IPS DF 4.7 (cell line): ENCODE measurements around the gene EIF5A.
"Not testable (repeated sequence)": the region's sequence is repeated elsewhere in the genome, so short reads cannot be mapped to it uniquely, and the experiment has no call there.

Experiments used
- DNase-seq: peaks from one replicate; pipeline ENCODE4 v3.0.0-alpha.2; 2013; ENCODE audit warnings: low spot score; ENCODE audit errors: extremely low read depth

Gene EIF5A

DNA sequence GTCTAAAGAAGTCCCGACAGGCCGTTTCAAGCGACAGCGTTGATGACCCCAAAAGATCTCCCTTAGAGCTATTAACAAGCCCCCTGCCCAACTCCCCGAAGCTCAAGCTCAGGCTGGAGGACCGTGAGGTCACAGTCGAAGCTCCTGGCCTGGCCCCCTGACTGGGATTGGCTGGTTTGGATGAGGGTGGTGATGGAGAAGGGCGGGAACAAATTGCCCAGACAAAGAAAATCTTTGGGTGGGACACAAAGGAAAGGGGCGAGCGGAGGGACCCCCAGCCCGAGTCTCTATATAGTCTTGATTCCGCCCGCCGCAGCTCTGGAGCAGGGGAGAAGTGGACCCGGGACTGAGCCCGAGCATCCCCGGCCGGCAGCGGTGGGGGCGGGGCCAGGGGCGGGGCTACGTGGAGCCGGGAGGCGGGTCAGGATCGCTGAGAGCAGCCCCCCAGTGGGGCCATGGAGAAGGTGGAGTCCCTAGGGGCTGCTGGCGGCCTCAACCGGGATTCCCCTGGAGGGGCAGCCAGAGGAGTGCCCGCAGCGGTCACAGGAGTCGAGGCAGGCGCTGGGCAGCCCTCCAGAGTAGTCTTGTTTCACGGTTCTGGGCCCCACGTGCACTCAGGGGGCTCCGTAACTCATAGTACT is 22.7 kb downstream of the EIF5A start:
- DNase-seq, result no peak

DNA sequence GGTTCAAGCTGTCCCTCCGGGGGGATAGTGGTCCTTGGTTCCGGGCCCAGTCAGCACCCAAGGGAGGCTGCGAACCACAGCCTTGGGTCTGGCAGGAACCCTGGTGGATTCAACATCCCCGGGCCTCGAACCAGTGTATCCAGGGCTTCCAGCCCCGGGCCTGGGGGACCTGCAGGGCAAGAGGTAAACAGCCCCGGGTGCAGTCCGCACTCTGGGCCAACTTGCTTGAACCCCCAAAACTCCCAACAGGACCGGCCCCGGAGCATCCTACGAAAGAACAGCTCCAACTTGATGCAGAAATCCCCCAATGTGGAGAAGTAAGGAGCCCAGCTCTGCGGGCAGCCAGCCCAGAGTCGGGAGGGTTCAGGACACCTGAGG is 23.2 kb downstream of the EIF5A start:
- no peak for DNase-seq

DNA sequence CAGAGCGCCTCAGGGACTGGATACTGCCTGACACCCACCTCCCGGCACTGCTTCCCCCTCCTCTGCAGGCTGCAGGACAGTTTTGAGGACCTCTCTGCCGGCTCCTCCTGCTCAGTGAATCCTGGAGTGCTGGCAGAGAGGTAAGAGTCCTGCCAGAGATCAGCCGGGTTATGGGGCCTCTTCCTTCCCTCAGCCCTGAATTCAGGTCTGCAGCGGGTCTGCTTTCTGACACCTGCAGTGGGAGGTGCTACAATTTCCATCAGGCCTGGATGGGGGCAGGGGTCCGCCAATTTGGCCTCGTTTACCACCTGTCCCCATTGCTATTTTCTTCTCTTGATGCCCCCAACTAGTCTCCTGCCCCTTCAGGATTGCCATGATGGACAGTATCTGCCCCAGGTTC is 24.7 kb downstream of the EIF5A start:
- DNase-seq, result no peak

DNA sequence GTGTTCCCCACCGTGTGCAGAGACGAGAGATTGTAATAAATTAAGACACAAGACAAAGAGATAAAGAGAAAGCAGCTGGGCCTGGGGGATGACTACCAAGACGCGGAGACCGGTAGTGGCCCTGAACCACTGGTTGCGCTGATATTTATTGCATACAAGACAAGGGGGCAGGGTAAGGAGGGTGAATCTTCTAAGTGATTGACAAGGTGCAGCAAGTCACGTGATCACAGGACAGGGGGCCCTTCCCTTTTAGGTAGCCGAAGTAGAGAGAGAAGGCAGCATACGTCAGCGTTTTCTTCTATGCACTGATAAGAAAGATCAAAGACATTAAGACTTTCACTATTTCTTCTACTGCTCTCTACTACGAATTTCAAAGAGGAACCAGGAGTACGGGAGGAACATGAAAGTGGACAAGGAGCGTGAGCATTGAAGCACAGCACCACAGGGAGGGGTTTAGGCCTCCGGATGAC is 25.2 kb downstream of the EIF5A start:
- not testable (repeated sequence) for DNase-seq

DNA sequence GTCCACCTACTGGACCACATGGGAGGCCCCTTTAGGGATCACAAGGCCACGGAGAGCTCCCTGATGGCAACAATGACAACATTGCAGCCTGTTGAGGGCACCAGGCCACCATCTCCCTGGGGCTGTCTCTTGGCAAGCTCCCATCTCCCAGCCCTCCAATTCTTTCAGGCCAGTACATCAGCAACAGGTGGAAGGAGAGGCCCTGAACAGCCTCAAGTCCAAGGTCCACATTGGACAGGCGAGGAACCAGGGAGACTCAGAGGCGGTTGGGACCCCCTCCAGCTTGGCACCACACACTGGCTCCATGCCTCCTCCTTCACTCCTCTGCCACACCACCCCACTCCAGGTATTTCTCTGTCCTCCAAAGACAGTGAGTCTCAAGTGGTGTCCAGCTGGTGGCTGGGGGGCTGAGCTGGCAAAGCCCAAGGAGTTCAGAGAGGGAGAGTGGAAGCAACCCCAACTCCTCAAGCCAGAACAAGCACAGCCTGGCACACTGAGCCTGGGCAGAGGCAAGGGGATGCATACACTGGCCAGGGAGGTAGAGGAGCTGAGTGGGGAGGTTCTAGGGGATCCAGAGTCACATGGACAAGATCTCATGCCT is 27.6 kb downstream of the EIF5A start:
- DNase-seq, result no peak

DNA sequence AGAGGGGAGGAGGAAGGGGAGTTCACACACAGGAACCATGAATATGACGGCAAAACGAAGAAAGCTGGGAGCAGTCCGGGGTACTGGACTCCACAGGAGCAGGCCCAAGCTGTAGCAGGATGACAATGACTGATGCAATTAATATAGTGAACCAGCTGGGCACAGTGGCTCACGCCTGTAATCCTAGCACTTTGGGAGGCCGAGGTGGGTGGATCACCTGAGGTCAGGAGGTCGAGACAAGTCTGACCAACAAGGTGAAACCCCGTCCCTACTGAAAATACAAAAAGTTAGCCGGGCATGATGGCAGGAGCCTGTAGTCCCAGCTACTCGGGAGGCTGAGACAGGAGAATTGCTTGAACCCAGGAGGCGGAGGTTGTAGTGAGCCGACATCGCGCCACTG is 28.3 kb downstream of the EIF5A start:
- not testable (repeated sequence) for DNase-seq

DNA sequence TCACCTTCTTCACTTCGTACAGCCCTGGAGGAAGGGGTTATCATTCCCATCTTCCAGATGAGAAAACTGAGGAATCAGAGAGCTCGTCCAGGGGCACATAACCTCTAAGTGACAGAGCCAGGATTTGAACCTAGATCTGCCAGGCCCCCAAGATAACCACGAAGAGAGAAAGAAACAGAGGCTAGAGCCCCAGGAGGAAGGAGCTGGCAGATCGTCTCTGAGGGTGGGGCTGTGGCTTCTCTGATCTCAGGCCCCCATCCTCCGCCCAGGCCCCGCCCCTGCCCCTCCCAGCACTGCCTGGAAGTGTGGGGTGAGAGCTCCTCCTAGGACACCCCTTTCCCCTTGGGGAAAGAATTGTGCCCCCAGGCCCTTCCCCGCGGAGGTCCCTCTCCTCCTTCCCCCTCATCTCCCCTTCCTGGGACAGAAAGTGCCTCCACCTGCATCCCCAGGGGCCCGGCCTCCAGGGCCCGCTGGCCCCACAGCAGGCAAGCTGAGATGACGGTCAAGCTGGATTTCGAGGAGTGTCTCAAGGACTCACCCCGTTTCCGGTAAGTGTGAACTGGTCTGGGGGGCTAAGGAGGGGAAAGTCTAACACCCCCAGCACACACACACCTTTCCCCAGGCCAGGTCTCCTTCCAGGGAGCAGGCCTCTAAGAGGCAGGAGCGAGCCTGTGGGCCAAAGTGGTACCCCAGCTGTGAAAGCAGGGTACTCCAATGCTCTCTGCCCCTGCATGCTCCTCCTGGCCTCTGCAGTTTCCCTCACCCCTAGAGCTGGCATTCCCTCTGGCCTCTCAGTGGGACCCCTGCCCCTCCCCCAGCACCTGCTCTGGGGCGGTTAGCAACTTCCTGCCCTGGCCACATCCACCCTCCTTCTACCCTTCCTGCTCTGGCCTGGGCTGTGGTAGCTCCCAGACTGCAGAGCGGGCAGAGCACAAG is 29.1 kb downstream of the EIF5A start, which contains the start of gene ACAP1:
Gene ACAP1, plus strand, starts transcription at position 290 of the 936 bp plus-strand sequence. Its CDS starts 206 bp downstream, at position 496.
- DNase-seq, result no peak

DNA sequence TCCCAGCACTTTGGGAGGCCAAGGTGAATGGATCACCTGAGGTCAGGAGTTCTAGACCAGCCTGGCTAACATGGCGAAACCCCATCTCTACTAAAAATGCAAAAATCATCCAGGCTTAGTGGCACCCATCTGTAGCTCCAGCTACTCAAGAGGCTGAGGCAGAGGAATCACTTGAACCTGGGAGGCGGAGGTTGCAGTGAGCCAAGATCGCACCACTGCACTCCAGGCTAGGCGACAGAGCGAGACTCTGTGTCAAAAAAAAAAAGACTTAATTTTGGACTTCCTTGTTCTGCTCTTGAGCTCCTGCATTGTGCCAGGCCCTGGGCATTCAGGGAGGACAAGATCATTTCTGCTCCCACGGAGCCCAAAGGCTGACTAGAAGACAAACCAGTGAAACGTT is 30.2 kb downstream of the EIF5A start:
- not testable (repeated sequence) for DNase-seq

DNA sequence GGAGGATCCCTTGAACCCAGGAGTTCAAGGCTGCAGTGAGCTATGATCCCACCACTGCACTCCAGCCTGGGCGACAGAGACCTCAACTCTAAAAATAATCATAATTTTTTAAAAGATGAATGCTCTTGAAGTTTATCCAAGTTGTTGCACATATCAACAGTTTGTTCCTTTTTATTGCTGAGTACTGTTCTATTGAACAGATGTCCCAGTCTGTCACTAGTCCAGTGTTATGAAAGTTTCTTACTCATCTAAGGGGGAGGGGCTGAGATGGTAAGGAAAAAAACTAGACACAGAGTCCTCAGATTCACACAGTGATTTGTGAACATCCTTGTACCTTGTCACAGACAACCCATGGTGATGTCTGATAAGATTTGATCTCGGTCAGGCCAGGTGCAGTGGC is 32.8 kb downstream of the EIF5A start:
- DNase-seq, result no peak

DNA sequence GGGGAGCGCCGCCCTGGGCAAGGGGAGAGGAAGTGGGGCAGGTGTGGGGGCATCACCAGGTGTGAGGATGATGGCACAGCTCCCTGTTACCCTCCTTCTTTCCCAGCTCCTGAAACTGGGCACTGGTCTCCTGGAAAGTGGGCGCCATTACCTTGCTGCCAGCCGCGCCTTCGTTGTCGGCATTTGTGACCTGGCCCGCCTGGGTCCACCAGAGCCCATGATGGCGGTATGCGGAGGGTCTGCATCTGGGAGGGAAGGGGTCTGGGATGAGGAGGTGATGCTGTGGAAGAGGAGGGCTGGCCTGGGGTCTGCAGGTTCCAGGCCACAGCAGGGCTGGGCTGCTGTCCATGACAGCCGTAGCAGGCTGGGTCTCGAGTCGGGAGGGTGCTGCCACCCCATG is 34.4 kb downstream of the EIF5A start:
- DNase-seq, result no peak

DNA sequence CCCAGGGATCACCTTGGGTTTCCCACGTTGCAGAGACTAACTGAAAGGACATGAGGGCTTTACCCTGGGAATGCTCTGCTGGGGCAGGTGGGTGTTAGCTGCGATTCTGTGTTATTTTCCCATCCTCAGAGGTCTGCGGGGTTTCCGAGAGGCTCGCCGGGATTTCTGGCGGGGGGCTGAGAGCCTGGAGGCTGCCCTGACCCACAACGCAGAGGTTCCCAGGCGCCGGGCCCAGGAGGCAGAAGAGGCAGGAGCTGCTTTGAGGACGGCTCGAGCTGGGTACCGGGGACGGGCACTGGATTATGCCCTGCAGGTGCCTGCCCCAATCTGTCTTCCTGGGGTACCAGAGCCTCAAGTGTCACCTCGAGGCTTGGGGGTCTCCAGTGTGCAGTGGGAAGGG is 35.8 kb downstream of the EIF5A start:
- no peak for DNase-seq

DNA sequence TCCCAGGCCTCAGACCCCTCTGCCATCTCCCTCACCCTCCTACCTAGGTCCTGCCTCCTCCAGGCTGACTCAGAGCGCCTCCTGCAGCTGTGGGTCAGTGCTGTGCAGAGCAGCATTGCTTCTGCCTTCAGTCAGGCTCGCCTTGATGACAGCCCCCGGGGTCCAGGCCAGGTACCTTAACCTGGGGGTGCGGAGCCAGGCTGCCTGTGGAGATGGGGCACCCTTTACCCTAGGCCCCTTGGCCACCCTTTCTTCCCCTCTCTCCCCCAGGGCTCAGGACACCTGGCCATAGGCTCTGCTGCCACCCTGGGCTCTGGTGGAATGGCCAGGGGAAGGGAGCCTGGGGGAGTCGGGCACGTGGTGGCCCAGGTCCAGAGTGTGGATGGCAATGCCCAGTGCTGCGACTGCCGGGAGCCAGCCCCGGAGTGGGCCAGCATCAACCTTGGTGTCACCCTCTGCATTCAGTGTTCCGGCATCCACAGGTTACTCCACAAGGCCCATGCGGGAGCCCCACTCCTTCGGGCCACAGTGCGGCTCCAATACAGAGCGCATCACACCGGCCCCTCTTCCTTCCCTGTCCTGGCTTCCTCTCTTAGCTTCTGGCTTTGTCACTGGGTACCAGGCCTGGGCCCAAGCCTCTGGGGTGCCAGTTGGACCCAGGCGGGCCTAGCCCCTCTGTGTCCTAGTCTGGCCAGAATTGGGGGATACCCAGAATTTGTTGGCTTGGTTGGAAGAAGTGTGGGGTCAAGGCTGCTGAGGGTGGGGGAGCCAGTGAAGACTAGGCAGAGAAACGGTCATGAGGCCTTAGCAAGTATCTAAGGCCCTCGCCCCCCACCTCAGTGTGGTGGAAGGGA is 39.6 kb downstream of the EIF5A start:
- no peak for DNase-seq

DNA sequence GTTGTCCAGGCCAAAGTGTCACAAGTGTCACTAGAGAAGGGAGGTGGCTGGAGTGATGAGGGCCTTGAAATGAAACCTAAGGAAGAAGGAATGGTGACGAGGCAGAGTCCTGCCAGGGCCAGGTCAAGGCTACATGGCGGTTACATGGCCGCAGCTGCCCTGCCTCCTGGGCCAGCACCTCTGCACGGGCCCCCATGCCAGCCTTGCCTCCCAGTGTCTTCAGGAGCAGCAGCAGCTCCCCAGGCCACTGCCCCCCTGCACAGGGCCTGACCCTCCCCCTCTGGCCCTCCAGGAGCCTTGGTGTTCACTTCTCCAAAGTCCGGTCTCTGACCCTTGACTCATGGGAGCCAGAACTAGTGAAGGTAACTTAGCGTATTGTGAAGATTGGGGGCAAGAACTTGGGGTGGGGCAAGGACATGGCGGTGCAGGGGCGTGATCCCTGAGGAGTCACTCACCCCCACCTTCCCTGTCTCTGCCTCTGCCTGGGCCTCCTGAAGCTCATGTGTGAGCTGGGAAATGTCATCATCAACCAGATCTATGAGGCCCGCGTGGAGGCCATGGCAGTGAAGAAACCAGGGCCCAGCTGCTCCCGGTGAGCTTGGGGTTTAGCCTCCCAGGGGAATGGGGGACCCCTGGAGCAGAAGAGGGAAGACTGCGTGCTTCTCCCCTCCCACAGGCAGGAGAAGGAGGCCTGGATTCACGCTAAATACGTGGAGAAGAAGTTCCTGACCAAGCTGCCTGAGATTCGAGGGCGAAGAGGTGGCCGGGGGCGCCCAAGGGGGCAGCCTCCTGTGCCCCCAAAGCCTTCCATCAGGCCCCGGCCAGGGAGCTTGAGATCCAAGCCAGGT is 40.4 kb downstream of the EIF5A start:
- DNase-seq, result no peak

DNA sequence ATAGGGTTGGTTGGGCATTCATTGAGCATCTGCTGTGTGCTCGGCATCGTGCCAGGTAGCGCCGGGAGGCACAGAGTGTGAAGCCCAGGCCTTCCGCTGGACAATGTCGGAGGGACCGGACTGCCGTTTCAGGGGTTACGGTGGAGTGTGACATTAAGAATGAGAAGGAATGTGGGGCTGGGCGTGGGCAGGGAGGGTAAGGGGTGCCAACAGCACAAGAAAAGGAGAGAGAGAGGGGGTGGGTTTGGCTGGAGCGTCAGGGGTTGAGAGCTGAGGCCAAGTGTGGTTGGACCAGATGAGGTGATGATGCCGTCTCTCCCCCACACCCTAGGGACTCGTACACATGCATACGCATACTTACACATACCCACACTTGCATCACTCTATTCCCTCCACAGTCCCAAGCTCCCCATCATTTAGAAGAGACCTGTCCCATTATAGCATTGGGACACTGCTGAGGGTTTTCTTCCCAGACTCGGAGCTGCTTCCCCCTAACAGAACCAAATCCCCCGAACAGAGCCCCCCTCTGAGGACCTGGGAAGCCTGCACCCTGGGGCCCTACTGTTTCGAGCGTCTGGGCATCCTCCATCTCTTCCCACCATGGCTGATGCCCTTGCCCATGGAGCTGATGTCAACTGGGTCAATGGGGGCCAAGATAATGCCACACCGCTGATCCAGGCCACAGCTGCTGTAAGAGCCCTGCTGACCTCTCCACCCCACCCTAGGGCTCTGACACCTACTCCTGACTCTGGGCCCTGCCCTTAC is 41.2 kb downstream of the EIF5A start:
- no peak for DNase-seq

DNA sequence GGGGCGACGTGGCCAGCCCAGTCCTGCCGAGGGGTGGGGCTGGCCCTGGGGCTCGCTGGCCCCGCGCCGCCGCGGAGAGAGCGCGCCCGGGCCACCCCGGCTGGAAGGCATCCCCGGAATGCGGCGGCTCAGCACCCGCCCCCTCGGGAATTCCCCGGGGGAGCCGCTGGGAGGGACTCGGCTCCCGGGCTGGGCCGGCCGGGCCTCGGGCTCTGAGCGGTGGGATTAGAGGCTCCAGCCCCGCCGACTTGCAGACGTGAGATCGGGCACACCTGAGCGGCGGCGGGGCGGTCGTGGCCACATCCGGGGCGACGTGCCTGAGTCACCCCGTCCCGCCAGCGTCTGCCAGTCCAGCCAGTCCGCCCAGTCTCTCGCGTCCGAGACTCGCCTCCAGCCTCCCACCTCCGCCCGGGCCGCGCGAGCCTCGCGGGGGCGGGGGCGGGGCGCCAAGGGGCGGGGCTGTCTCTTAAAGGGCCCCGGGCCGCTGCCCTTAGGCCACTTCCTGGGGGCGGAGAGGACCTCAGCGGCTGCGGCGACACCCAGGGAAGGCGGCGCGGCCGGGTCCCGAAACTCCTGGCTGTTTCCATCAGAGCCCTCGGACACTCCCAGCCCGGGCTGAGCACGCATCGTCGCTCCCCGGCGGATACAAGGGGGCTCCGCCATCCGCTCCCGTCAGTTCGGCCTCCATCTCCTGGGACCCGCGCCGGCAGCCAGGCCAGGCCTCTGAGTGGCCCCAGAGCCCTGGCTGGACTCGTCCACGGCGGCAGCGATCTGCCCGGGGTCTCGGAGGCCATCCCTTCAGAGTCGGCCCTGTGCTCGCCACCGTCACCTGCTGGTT is 44.5 kb downstream of the EIF5A start, which contains the start of gene KCTD11:
Gene KCTD11, plus strand, starts transcription at position 498 of the 838 bp plus-strand sequence.
- DNase-seq, result no peak

DNA sequence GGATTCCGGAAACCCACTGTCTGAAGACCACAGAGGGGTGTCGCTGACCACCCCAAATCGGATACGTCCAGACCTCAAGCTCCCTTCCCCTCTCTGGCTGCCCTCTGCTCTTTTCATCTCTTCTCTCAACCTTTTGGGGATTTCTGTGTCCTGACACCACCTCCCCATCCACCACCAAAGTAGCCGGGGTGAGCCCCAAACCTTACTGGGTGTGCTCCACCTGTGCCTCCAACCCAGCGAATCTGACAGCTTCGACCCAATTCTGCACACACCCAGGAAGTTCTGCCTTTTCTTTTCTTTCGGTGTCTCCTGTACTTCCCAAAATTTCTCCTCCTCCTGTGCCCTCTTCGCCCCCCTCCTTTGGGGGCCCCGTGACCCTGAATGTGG is 45.1 kb downstream of the EIF5A start:
- no peak for DNase-seq

DNA sequence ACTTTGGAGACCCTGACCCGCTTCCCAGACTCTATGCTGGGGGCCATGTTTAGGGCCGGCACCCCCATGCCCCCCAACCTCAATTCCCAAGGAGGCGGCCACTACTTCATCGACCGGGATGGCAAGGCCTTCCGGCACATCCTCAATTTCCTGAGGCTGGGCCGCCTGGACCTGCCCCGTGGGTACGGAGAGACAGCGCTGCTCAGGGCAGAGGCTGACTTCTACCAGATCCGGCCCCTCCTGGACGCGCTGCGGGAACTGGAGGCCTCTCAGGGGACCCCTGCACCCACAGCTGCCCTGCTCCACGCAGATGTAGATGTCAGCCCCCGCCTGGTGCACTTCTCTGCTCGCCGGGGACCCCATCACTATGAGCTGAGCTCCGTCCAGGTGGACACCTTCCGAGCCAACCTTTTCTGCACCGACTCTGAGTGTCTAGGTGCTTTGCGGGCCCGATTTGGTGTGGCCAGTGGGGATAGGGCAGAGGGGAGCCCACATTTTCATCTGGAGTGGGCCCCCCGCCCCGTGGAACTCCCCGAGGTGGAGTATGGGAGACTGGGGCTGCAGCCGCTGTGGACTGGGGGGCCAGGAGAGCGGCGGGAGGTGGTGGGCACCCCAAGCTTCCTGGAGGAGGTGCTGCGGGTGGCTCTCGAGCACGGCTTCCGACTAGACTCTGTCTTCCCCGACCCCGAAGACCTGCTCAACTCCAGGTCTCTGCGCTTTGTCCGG is 45.6 kb downstream of the EIF5A start:
- no peak for DNase-seq

DNA sequence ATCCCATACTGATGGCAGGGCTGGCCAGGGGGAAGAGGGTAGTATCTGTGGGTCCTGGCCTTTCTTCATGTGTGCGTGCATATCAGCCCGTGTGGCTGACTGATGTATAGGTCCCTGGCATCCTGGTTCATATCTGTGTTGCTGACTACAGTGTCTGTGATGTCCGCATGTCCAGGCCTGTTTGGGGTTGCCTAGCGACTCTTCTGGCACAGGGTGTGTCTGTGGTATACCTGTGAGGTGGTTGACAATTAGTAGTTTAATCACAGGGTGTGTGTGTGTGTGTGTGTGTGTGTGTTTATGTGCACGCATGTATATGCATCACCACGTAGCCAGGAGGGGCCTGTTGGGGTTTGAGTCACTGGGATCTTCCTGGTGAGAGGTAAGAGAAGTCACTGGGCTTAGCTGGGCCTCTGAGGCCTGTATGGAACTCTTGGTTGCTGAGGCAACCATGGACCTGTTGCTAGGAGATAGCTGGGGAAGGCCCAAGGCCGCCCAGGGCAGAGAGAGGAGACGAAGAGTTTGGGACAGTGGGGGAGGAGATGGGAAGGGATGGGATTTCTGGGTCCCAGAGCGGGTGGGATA is 46.9 kb downstream of the EIF5A start:
- no peak for DNase-seq
